ENCODE measurements around the gene SMIM10.

GRCh38 chrX:134985479-134985878, 5.3 kb upstream of the SMIM10 start:
- TF ChIP-seq CTCF (IDR thresholded peaks at IDR 0.05; ENCODE audit: borderline replicate concordance, extremely low read depth, low read length, poor library complexity, severe bottlenecking) = no peak
- no peak for TF ChIP-seq EZH2 (IDR thresholded peaks at IDR 0.05; ENCODE audit: borderline replicate concordance, low read depth, low read length, severe bottlenecking)
